Neuronal stem cell (in vitro differentiated cells): Measurements from ENCODE around the gene TMEM108.

Experiments
- DNase-seq: peaks from one replicate; pipeline ENCODE4 v3.0.0-alpha.2; 2013; ENCODE audit warnings: low spot score
- H2AFZ ChIP-seq: one replicate; pipeline ENCODE4 v1.6.1; 2013; ENCODE audit warnings: mild to moderate bottlenecking, low read length, inconsistent platforms
- H2AK5ac ChIP-seq: 2 replicates; pipeline ENCODE4 v1.6.1; 2013; ENCODE audit warnings: low read depth, mild to moderate bottlenecking, inconsistent platforms, low read length, moderate library complexity, mixed read lengths
- H2BK120ac ChIP-seq: 2 replicates; pipeline ENCODE4 v1.6.1; 2013; ENCODE audit warnings: low read depth, mild to moderate bottlenecking, inconsistent platforms, low read length, moderate library complexity, mixed read lengths
- H2BK12ac ChIP-seq: one replicate; pipeline ENCODE4 v1.6.1; 2013; ENCODE audit warnings: low read length, inconsistent platforms
- H2BK15ac ChIP-seq: 2 replicates; pipeline ENCODE4 v1.6.1; 2013; ENCODE audit warnings: mild to moderate bottlenecking, low read length, inconsistent platforms, mixed read lengths
- H2BK5ac ChIP-seq: one replicate; pipeline ENCODE4 v1.6.1; 2013; ENCODE audit warnings: inconsistent platforms, mild to moderate bottlenecking, low read length, moderate library complexity
- H3K14ac ChIP-seq: one replicate; pipeline ENCODE4 v1.6.1; 2013; ENCODE audit warnings: low read length, inconsistent platforms
- H3K18ac ChIP-seq: 2 replicates; pipeline ENCODE4 v1.6.1; 2013; ENCODE audit warnings: low read length, inconsistent platforms
- H3K23ac ChIP-seq: 2 replicates; pipeline ENCODE4 v1.6.1; 2013; ENCODE audit warnings: low read depth, mild to moderate bottlenecking, mixed read lengths, low read length, inconsistent platforms; ENCODE audit not compliant: poor library complexity
- H3K27ac ChIP-seq: replicated peaks from 3 replicates; pipeline ENCODE4 v1.5.1; 2013; ENCODE audit warnings: low read length, inconsistent platforms
- H3K27me3 ChIP-seq, 3 experiments: 2 replicates each; pipeline ENCODE4 v1.6.1; 2013; ENCODE audit warnings: low read length in 3 of 3, mild to moderate bottlenecking in 2 of 3, inconsistent platforms in 1 of 3, low read depth in 1 of 3, mixed read lengths in 1 of 3, moderate library complexity in 1 of 3; ENCODE audit not compliant: control insufficient read depth in 3 of 3, insufficient read depth in 3 of 3
- H3K36me3 ChIP-seq, 2 donors: replicated peaks in 1 of 2; 2 replicates each; pipeline ENCODE4 v1.6.1; 2013; ENCODE audit warnings: low read length in 2 of 2; ENCODE audit not compliant: control insufficient read depth in 2 of 2, insufficient read depth in 2 of 2
- H3K4ac ChIP-seq: 2 replicates; pipeline ENCODE4 v1.6.1; 2013; ENCODE audit warnings: inconsistent platforms, mild to moderate bottlenecking, low read length, moderate library complexity
- H3K4me1 ChIP-seq, 2 donors: 1 replicate in 1 of 2; 2 replicates in 1 of 2; pipeline ENCODE4 v1.6.1; 2013; ENCODE audit warnings: low read length in 2 of 2, low read depth in 1 of 2; ENCODE audit not compliant: control insufficient read depth in 2 of 2, insufficient read depth in 1 of 2
- H3K4me2 ChIP-seq: one replicate; pipeline ENCODE4 v1.6.1; 2013; ENCODE audit warnings: mild to moderate bottlenecking, low read length, inconsistent platforms; ENCODE audit not compliant: insufficient read depth, poor library complexity, severe bottlenecking
- H3K4me3 ChIP-seq, 2 donors: 2 replicates each; pipeline ENCODE4 v1.5.1; 2013; ENCODE audit warnings: low read length in 2 of 2, mild to moderate bottlenecking in 2 of 2, inconsistent platforms in 1 of 2, moderate library complexity in 1 of 2
- H3K79me1 ChIP-seq: one replicate; pipeline ENCODE4 v1.6.1; 2013; ENCODE audit warnings: low read depth, mild to moderate bottlenecking, inconsistent platforms, low read length, moderate library complexity
- H3K9ac ChIP-seq: one replicate; pipeline ENCODE4 v1.6.1; 2013; ENCODE audit warnings: mild to moderate bottlenecking, low read depth, low read length, inconsistent platforms; ENCODE audit not compliant: poor library complexity
- H3K9me3 ChIP-seq, 2 donors: replicated peaks in 1 of 2; 2 replicates each; pipeline versions ENCODE3 to v1.6.1; 2013; ENCODE audit warnings: low read length in 2 of 2, mild to moderate bottlenecking in 2 of 2, inconsistent platforms in 1 of 2, low read depth in 1 of 2, mixed read lengths in 1 of 2, moderate library complexity in 1 of 2; ENCODE audit not compliant: control insufficient read depth in 2 of 2, insufficient read depth in 1 of 2
- H4K8ac ChIP-seq: one replicate; pipeline ENCODE4 v1.6.1; 2013; ENCODE audit warnings: low read depth, mild to moderate bottlenecking, inconsistent platforms, low read length, moderate library complexity
- H4K91ac ChIP-seq: one replicate; pipeline ENCODE4 v1.6.1; 2013; ENCODE audit warnings: low read length, low read depth, mild to moderate bottlenecking, inconsistent platforms; ENCODE audit not compliant: poor library complexity
- WGBS, 2 donors: extraction: QIAGEN DNeasy Blood & Tissue Kit; methylation state at CpG; one replicate each; pipeline ENCODE4 v1.1.7; 2013; ENCODE audit warnings: missing lambda C conversion rate in 2 of 2, mixed read lengths in 1 of 2; ENCODE audit not compliant: insufficient read length in 2 of 2, insufficient replicate concordance in 1 of 2; ENCODE audit errors: extremely low coverage in 2 of 2; 5-methylcytosine and 5-hydroxymethylcytosine counted together

The TMEM108 gene

GRCh38 chr3:133274477-133274876 lies 236.3 kb downstream of the TMEM108 start:
- Histone ChIP-seq H3K9me3 (no peaks in the 10 kb centered on the region), H3K23ac (no peak overlapping the region), H4K91ac (no peak overlapping the region), H2BK120ac (no peak overlapping the region), H2AFZ (no peak overlapping the region), H3K4me1 (peaks cover 0 to 7% of the 10 kb centered on the region in 2 donors), H3K79me1 (no peaks in the 10 kb centered on the region), H3K4ac (no peak overlapping the region), H2BK15ac (no peak overlapping the region), H2AK5ac (no peak overlapping the region), H2BK5ac (no peak overlapping the region), H3K4me2 (no peak overlapping the region), H3K27me3 (no peaks in the 10 kb centered on the region), H3K14ac (no peak overlapping the region), H3K9ac (no peak overlapping the region), H3K36me3 (no peaks in the 10 kb centered on the region), H4K8ac (no peak overlapping the region), H3K4me3 (no peak overlapping the region), H2BK12ac (no peak overlapping the region), H3K27ac (no peak overlapping the region), H3K18ac (no peak overlapping the region)
- DNase-seq, result no peak

- no peak overlapping the region for H3K23ac ChIP-seq
- no peak overlapping the region for H3K4me3 ChIP-seq
- H3K4me2 ChIP-seq, result no peak overlapping the region
- no peak overlapping the region for H2BK12ac ChIP-seq
- no peak overlapping the region for H3K27ac ChIP-seq
- H3K9me3 ChIP-seq, result no peaks in the 10 kb centered on the region
- H2BK120ac ChIP-seq, result no peak overlapping the region
- H3K79me1 ChIP-seq, result no peaks in the 10 kb centered on the region
- no peaks in the 10 kb centered on the region for H3K36me3 ChIP-seq
- H2AFZ ChIP-seq, result no peak overlapping the region
- peaks cover 0 to 5% of the 10 kb centered on the region in 2 donors for H3K4me1 ChIP-seq
- H2BK15ac ChIP-seq, result no peak overlapping the region
- H3K4ac ChIP-seq, result no peak overlapping the region
- H4K8ac ChIP-seq, result no peak overlapping the region
- no peak overlapping the region for H4K91ac ChIP-seq
- H3K14ac ChIP-seq, result no peak overlapping the region
- WGBS, 2 donors, result no CpG with 5 or more reads among the region's 4 CpGs
- H2BK5ac ChIP-seq, result no peak overlapping the region
- H2AK5ac ChIP-seq, result no peak overlapping the region
- H3K27me3 ChIP-seq, result no peaks in the 10 kb centered on the region
- DNase-seq, result no peak
- H3K9ac ChIP-seq, result no peak overlapping the region
- H3K18ac ChIP-seq, result no peak overlapping the region
These were observed 238.4 kb downstream of the TMEM108 start for GRCh38 chr3:133276594-133276993.

GRCh38 chr3:133277813-133278212 lies 239.6 kb downstream of the TMEM108 start:
- H3K18ac ChIP-seq, result no peak overlapping the region
- no peak overlapping the region for H2BK5ac ChIP-seq
- no peak overlapping the region for H3K4me3 ChIP-seq
- peaks cover 0 to 5% of the 10 kb centered on the region in 2 donors for H3K4me1 ChIP-seq
- no peak overlapping the region for H2BK120ac ChIP-seq
- H3K4me2 ChIP-seq, result no peak overlapping the region
- H2BK15ac ChIP-seq, result no peak overlapping the region
- no peak for DNase-seq
- no peaks in the 10 kb centered on the region for H3K9me3 ChIP-seq
- H3K14ac ChIP-seq, result no peak overlapping the region
- no peak overlapping the region for H4K91ac ChIP-seq
- H2AFZ ChIP-seq, result no peak overlapping the region
- no peaks in the 10 kb centered on the region for H3K27me3 ChIP-seq
- no peak overlapping the region for H4K8ac ChIP-seq
- no peak overlapping the region for H2AK5ac ChIP-seq
- no peaks in the 10 kb centered on the region for H3K36me3 ChIP-seq
- H3K4ac ChIP-seq, result no peak overlapping the region
- H3K23ac ChIP-seq, result no peak overlapping the region
- H3K79me1 ChIP-seq, result no peaks in the 10 kb centered on the region
- H2BK12ac ChIP-seq, result no peak overlapping the region
- WGBS, 2 donors, result no CpG with 5 or more reads among the region's 2 CpGs
- no peak overlapping the region for H3K9ac ChIP-seq
- no peak overlapping the region for H3K27ac ChIP-seq

- H2AK5ac ChIP-seq, result no peak overlapping the region
- peaks cover 0 to 5% of the 10 kb centered on the region in 2 donors for H3K4me1 ChIP-seq
- H2BK120ac ChIP-seq, result no peak overlapping the region
- no peak overlapping the region for H3K4me2 ChIP-seq
- H3K27me3 ChIP-seq, result no peaks in the 10 kb centered on the region
- no peaks in the 10 kb centered on the region for H3K36me3 ChIP-seq
- H3K4ac ChIP-seq, result no peak overlapping the region
- no peak overlapping the region for H2BK12ac ChIP-seq
- no peaks in the 10 kb centered on the region for H3K9me3 ChIP-seq
- no peak overlapping the region for H4K8ac ChIP-seq
- no peak overlapping the region for H3K18ac ChIP-seq
- no peak overlapping the region for H3K27ac ChIP-seq
- H2BK5ac ChIP-seq, result no peak overlapping the region
- no peak overlapping the region for H3K23ac ChIP-seq
- H3K9ac ChIP-seq, result no peak overlapping the region
- no peak overlapping the region for H2BK15ac ChIP-seq
- DNase-seq, result no peak
- no peak overlapping the region for H2AFZ ChIP-seq
- H3K4me3 ChIP-seq, result no peak overlapping the region
- no CpG with 5 or more reads among the region's 7 CpGs for WGBS, 2 donors
- H3K14ac ChIP-seq, result no peak overlapping the region
- no peak overlapping the region for H4K91ac ChIP-seq
- H3K79me1 ChIP-seq, result no peaks in the 10 kb centered on the region
These were observed 240.3 kb downstream of the TMEM108 start for GRCh38 chr3:133278260-133279043.
